Amniotic epithelial cell (primary cell): Measurements from ENCODE around the gene ETV3.

Experiments used
- DNase-seq: peaks from one replicate; pipeline ENCODE4 v3.0.0-alpha.2; 2010; ENCODE audit warnings: low read depth

Gene ETV3

DNA sequence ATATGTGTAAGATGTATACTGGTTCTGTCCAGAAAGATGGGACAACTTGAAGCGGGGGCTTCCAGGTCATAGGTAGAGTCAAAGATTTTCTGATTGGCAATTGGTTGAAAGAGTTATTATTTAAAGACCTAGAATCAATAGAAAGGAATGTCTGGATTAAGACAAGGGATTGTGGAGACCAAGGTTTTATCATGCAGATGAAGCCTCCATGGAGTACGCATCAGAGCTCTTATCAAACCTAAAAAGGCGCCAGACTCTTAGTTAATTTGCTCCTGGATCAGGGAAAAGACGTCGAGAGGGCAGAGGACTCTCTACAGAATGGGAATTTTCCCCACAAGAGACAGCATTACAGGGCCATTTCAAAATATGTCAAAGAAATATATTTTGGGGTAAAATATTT, 23.7 kb upstream of the ETV3 start:
- no peak for DNase-seq

DNA sequence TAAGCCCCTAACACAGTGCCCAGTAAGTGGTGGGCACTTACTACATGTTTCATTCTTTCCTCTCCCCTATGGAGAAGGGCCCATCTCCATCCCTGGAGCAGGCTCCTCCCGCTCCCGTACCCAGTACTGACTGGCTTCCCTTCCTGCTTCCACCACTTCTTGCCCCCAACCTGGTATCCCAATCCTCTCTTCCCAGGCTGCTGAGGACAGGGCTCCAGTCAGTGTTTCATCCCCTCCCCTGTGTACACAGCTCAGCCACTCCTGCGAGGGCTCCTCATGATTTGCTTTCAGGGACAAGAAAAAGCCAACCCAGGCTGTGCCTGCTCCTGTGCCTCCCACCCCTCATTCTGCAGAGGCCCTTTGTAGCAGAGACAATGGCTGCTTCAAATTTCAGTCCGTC, 20.8 kb upstream of the ETV3 start:
- no peak for DNase-seq

DNA sequence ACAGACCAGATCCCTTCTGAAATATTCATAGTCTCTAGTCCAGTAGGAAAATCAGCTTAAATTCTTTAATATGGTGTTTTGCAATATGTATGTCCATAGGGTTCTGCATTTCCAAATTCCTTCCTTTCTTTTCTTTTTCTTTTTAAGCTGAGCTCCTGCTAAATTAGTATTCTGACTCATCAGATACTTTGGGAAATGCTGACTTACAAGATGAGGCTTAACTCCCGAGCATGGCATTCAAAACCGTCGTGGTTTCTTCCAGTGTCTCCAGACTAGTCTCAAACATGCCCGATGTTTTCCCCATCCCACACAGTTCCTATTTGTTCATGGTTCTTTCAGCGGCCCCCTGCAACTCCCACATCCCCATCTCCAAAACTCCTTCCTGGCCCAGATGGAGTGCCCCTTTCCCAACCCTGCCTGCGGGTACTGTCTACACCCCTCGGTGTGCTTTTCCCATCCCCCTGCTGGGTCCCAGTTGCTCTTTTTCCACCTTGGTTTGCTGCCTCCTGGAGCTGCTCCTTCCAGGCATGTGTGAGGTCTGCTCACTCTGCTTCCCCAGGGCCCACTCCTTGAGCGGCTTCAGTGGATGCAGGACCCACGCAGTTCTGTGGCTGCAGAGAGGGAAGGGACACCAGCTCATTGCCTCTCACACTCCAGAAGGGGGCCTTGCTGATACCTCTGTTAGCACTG, 19.5 kb upstream of the ETV3 start:
- DNase-seq, result peak; percentile 67

DNA sequence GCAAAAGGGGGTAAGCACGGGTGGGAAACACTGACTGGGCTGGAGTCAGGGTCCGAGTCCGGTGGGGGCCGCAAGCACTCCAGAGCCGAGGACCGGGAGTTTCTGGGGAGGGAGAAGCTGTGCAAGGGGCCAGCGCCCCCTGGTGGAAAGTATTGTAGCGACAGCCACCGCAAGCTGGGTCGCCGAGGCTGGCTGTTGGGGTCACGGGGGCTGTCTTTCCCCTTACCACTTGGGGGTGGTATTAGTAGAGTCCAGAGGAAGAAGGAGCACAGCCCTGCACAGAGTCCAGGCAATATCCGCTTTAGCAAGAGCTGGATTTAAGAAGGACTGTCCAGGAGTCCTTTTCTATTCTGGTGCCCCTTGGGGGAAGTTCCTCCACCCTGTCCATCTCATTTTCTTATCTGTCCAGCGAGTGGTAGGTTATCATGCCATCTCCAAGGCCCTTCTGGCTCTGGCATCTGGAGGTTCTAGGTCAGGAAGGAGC, 17.9 kb upstream of the ETV3 start:
- DNase-seq, result peak; percentile 39

DNA sequence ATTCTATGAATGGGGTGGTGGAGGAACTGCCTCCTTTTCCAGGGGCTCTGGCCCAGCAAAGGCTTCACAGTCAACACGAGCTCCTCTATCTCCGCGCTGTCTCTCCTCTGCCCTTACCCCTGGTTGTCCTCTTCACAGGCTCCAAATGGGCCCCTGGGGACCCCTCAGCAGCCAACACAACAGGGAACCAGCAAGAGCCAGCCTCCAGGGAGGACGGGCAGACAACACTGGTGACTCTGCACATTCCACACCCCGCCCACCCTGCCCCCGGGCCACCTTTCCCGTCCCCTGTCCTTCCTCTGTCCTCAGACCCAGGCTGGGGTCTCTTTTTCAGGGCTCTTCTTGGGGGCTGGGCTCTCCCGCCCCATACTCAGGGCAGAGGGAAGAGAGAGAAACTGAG, 17.5 kb upstream of the ETV3 start:
- no peak for DNase-seq

DNA sequence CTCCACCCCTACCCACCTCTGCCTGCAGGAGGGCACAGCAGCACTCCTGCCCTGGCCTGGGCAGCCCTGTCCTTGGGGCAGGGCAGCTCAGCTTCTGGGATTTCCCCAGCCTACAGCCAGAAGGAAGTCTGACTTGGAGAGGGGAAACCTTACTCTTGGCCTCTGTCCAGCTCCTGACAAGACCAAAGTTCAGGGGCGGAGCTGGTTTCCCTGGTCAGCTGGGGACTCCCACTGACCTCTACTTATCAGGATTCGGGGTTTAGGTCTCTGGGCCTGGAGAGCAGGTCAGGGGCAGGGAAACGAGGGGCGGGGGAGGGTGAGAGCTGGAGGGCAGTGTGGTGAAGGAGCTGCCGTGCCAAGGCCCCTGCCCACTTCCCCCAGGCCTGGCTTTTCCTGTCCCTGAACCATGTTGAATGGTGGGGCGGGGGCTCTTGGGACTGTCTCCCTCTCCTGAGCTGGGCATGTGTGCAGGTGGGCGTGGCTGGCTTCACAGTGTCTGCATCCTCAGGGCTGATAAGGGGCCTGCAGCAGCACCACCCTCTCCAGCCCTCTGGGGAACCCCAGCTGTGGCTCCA, 16.8 kb upstream of the ETV3 start:
- DNase-seq, result peak; percentile 65

DNA sequence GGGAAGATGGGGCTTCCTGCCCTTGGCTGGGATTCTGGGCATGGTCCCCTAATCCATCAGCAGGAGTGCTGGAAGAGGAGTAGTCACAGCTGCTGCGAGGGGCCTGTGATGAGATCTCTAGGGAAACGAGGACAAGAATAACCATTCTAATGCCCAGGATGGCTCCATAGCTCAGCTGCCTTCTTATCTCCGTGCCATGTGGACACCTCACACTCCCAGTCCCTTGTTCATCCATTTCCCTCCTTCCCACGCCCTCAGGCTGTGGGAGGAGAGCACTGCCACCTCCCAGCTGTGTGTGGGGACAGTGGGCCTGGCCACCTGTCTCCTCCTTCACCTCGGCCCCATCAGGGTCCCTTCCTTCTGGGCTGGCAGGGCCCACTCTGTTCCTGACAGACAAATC, 16.1 kb upstream of the ETV3 start:
- DNase-seq, result no peak

DNA sequence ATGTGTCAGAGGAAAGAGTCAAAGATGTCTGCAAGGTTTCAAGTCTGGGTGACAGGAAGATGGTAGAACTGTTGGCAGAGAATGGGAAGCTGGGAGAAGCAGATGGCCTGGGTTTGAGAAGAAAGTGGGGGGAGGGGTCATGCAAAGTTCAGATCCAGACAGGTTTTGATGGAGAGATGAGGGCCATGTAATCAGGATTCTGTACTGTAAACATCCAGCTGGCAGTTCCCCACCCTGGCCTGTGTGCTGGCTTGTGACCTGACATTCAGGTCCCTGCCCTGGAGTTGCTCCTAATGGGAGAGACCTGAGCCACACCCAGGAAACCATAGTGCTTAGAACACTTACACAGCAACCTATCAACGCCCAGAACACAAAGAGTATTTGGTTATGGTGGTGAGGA, 15.6 kb upstream of the ETV3 start:
- DNase-seq, result no peak

DNA sequence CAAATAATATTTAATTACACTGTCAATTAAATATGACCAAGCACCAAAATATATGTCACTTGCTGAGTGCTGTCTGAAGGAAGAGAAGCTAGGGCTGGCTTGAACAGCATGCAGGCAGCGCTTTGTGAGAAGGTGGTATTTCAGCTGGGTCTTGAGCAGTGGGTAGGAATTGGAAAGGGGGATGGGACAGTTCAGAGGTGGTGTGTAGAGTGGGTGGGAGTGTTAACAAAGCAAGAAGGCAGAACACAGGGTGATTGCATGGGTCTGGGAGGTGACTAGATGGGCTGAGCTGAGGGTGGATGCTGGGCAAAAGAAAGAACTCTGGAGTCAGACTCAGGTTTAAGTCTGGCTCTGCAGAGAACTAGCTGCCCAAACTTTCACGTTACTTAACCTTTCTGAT, 14.3 kb upstream of the ETV3 start:
- DNase-seq, result no peak

DNA sequence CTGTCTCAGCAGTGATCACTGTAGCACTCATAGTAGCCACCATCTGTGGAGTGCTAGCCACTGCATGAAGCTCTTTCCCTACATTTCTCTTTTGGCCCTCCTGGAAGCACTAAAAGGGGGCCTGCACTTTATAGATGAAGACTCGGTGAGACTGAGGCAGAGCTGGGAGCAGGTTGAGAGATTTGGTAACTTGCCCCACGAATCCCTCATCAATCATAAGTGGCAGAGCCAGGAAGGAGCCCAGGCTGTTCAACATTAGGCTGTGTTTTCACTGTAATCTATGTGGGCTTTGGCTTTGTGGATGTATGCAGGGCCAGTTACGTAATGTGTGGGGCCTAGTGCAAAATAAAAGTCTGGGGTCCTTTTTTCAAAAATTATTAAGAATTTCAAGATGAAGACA, 13.3 kb upstream of the ETV3 start:
- DNase-seq, result no peak

DNA sequence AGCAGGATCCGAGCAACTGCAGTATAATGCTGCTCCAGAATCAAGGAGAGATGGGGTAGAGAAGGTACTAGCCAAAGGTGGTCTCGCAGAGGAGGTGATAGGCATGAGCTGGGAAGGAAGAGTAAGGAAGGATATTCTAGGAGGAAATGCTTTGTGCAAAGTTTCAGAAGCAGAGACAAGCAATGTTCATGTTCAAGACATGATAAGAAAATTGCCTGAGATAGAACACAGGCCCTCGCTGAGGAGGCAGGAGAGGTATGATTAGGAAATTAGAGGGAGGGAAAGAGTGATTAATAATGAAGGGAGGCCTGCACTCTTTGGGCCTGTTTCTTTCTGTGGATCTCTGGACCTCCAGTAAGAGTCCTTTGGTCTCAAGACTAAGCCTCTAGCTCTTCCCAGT, 12.9 kb upstream of the ETV3 start:
- DNase-seq, result peak; percentile 15

DNA sequence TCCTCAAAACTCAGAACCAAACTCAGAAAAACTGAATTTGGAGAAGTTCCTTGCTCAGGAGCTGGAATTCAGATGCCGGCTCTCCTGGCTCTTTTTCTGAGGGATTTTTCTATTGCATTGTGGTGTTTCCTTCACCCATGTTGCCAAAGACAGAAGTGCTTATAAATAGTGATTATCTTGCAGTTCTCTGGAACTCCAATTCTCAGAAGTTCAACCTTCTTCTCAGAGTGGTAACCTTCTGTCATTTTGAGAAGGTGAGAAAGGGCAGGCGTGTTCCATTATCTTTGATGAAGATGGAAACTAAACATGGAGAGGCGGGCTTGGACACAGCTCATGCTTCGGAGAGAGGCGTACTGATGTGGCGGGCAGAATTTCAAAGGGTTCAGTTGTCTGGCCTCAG, 12.4 kb upstream of the ETV3 start:
- no peak for DNase-seq

DNA sequence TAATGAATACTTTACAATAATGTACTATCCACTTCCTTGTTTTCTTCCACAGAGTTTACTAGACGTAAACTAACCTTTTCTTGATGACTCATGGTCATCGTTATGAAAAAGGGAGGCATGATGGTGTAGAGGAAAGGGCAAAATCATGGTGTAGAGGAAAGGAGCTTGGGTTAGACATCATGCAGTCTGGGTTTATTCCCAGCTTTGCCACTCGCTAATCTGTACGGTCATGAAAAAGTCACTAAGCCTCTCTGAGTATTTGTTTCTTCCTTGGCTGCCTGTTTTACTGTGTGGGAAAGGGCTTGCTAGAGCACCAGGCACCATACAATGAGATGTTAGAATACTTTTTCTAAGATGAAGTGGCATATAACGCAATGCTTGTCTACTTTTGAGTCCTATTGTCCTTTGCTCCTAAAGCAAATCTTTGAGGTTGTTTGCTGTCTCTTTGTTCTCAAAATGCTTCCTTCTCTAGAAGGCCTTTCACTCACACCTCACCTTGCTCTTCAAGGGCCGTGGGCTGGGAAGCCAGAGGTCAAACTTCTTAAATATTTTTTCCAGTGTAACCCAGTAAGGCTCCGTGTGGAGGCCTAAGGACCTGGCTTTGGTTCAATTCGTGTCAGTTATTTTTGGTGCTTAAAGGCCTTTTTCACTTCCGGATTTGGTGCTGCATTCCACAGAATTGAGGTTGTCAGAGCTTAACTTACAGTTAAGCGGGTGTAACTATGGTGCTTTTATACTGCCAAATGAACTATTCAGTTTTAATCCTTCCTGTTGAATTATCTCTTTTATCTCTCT, 9.9 kb upstream of the ETV3 start:
- DNase-seq, result peak; percentile 24

DNA sequence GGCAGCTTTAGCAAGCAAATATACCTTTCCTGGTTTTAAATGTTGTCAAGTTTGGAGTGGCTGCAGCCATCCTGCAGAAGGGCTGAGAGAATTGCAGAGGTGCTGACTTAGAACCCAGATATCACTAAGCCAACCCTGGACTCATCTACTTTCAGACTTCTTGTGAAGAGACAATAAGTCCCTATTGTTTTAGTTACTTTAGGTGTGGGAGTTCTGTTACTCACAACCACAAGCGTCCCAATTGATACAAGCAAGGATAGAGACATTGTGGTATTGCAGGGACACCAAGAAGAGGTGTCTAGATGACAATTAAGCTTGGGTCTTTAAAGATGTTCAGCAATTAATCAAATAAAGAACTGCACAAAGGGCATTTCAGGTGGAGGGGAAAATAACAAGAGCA, 8.8 kb upstream of the ETV3 start:
- DNase-seq, result no peak

DNA sequence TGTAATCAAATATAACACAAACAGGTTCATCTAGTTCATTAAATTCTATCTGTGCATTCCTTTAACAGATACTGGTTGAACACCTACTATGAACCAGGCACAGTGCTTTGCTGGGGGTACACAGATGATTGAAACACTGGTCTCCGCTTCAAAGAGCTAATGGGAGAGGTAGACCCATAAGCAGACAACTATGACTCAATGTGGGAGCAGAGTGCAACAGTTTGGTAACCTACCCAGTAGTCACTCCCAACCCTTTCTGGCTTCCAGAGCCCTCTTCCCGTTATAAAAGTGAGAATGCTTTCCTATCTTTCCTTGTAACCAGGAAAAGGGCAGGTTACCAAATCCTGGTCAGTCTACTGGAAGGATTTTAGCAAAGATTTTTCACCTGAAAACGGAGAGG, 8.0 kb upstream of the ETV3 start:
- no peak for DNase-seq

DNA sequence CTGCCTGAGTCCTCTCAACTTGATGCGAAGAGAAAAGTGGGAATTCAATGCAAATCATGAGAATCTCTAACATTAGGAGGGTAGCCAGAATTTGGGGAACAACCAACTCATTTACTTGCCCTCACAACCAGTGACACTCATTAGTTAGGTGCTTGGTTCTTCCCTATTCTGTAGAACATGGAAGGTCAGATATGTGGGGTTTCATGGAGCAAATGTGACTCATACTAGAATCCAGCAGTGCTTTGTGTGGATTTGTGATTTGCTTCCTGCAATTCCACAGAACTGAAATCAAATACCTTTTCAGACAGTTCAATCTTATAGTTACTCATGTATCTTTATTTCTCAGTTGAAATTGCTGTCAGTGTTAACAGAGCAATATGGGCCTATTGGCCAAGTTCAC, 6.9 kb upstream of the ETV3 start:
- DNase-seq, result no peak

DNA sequence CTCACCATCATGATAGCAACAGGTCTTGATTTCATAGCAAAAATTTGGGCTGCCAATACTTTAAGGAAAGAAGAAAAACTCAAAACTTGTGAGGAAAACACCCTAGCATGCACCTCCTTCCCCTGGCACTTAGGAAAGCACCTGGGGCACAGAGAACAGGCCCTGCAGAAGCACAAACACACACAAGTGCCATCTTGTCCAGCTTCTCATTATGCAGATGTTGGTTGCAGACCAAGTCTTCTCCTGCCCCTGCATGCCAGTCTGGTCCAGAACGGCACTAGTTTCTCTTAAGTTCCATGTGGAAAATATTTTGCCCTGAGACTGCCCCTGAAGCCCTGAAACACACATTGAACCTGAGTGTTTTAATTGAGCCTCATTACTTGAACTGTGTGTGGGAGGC, 6.3 kb upstream of the ETV3 start:
- DNase-seq, result no peak

DNA sequence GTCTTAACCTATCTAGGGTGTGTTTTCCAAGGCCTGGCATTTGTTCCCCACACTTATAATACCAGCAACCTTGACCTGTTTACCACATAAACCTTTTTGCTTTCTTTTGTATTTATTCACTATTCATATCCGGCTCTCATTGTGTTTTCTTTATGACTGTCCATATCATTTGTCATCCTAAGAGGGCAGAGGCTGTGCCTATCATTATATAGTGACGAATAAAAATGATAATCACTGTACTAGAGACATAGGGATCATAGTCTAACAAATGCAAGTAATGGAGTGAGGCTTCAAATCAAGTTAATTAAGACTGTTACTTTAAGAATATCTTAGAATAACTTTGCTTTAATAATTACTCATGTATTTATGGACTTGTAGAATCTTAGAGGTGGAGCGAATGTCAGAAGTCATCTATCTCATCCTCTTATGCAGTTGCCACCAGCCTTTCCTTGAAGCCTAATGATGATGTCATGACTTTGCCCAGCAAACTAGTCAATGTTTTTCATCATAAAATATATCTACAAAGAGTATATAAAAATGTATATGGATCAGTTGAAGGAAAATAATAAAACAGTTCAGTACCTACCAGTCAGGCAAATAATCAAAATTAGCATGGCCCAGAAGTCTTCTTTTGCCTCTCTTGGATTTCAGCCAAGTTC, 4.7 kb upstream of the ETV3 start:
- DNase-seq, result no peak

DNA sequence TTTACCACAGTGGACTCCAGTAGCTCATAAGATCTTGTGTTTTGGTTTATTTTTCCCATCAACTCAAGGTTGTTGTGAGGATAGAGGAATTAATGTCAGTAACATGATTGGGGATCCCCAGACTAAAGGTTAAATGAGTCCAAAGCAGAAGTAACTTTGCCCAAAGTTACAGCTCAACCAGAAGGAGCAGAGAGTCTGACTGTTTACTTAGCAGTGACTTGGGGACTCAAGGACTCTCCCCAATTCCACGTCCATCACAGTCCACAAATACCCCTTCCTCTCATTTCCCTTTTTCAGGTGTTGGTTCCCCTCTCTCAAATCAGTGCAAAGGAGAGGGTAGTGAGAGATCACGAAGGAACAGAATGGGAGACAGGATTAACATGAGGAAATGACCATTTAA, 4.0 kb upstream of the ETV3 start:
- DNase-seq, result no peak

DNA sequence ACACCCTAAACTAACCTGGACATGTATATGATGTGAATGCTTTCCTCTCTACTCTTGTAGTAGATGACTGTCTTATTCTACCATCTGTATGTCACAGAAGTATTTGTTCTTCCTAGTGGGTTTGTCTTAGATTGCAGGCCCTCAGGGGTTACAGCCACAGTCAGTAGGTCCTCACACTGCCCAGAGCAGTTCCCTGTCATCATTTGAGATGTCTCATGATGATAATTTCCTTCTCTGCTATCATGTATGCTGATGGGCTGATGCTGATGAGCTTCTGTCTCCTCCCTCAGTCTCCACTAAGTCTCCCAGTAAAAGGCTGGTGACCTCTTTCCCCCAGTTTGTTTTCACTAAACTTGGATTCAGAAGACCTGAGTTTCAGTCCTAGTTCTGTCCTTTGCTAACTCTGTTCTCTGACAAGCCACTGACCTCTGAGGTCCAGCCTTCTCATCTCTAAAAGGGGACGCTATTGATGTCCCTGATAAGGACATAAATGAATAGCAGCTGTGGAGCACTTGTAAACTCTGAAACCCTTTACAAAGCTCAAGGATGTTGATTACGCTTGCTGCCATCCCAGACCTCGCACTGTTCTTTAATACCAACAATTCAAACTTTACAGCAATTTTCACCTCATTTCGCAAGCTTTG, 3.1 kb upstream of the ETV3 start:
- no peak for DNase-seq

DNA sequence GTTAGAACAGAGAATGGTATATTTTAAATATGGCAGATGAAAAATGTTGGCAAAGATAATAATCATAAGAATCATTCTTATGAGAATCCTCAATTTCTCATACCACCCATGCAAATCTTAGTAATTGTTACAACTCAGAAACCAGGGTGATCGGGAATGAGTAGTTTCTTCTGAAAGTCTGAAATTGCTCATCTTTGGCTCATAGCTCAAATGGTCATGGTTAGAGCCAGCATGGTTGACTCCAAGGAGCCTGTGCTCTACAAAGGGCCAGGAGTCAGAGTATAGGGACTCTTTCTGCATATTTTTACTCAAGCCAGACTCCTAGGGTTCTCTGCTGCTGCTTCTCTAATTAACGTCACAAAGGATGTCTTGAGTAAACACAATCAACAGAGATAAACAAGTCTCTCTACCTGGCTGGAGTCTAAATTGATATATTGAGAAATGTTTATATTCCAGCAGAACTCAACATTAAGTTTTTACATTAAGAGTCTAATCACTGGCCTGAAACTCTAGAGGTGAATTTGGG, 1.9 kb upstream of the ETV3 start:
- DNase-seq, result no peak

DNA sequence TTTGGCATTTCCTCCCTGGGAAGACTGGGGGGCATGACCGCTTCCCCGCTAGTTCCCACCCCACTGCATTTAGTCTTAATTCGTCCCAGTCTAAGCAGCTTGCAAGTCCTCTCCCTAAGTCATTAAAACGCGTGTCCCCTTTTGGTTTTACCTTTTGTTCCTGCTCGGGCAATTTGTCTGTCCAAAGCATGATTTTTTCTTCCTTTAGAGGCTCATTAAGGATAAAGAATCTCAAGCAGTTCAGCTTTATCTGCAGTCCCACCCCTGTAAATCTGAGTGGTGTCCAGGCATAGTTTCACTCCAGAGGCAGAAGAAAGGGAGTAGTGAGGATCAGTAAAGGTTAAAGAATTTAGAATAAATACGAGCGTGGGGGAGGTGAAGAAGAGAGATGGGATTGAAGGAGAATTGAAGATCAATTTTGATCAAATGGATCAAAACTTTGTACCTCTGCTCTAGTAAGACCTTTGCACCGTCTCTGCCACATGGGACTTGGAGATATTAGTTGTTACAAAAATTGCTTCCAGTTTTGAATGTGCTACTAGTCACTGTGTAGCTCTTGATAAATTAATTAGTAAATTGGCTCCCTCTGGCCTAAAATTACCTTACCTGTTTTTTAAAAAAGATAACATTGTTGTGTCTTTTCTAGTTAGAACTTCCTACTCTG, 989 bp upstream of the ETV3 start:
- no peak for DNase-seq
